DLD1 (cell line): ENCODE results near the gene SFI1.
"Not testable (repeated sequence)": the region's sequence is repeated elsewhere in the genome, so short reads cannot be mapped to it uniquely, and the experiment has no call there.

Source experiments
- in situ Hi-C: cut with HindIII; loops from 2 replicates; pipeline ENCODE4 v1.10.0; 2017; ENCODE audit warnings: low sequenced_read_pairs

The SFI1 gene

GRCh38 chr22:31490496-31490925, 5.8 kb upstream of the SFI1 start:
- in situ Hi-C loops: no loop called here

- in situ Hi-C loops: no loop called here
These were observed 4.9 kb upstream of the SFI1 start for GRCh38 chr22:31491218-31491962.

- in situ Hi-C loops: no loop called here
These were observed 4.2 kb upstream of the SFI1 start for GRCh38 chr22:31492151-31492550.

- in situ Hi-C loops: not testable (repeated sequence)
These were observed 3.0 kb upstream of the SFI1 start for GRCh38 chr22:31493355-31493754.

- in situ Hi-C loops: no loop called here
These were observed 993 bp upstream of the SFI1 start for GRCh38 chr22:31495343-31495742.

- in situ Hi-C loops: no loop called here
These were observed 405 bp downstream of the SFI1 start for GRCh38 chr22:31496735-31497146.

- in situ Hi-C loops: no loop called here
These were observed 1.0 kb downstream of the SFI1 start for GRCh38 chr22:31497148-31497938.

- in situ Hi-C loops: no loop called here
These were observed 5.4 kb downstream of the SFI1 start for GRCh38 chr22:31501738-31502137.

GRCh38 chr22:31503211-31503964, 7.1 kb downstream of the SFI1 start:
- in situ Hi-C loops: no loop called here

- in situ Hi-C loops: no loop called here
These were observed 7.9 kb downstream of the SFI1 start for GRCh38 chr22:31504282-31504681.

GRCh38 chr22:31507517-31507916, 11.2 kb downstream of the SFI1 start:
- in situ Hi-C loops: not testable (repeated sequence)

- in situ Hi-C loops: no loop called here
These were observed 12.2 kb downstream of the SFI1 start for GRCh38 chr22:31508536-31508935.

GRCh38 chr22:31509061-31509762, 12.9 kb downstream of the SFI1 start:
- in situ Hi-C loops: no loop called here

GRCh38 chr22:31520051-31520450, 23.7 kb downstream of the SFI1 start:
- in situ Hi-C loops: no loop called here

GRCh38 chr22:31524132-31524531, 27.8 kb downstream of the SFI1 start:
- in situ Hi-C loops: not testable (repeated sequence)

GRCh38 chr22:31526270-31526669, 29.9 kb downstream of the SFI1 start:
- in situ Hi-C loops: no loop called here

- in situ Hi-C loops: no loop called here
These were observed 34.5 kb downstream of the SFI1 start for GRCh38 chr22:31530823-31531195.

- in situ Hi-C loops: no loop called here
These were observed 35.7 kb downstream of the SFI1 start for GRCh38 chr22:31532060-31532459.

GRCh38 chr22:31533374-31533773, 37.0 kb downstream of the SFI1 start:
- in situ Hi-C loops: no loop called here

- in situ Hi-C loops: no loop called here
These were observed 40.7 kb downstream of the SFI1 start for GRCh38 chr22:31537019-31537535.

- in situ Hi-C loops: no loop called here
These were observed 42.5 kb downstream of the SFI1 start for GRCh38 chr22:31538815-31539214.
